ENCODE data around the gene PLA2G4A.

GRCh38 chr1:186799689-186800054 lies 29.1 kb upstream of the PLA2G4A start:
- no peak for TF ChIP-seq CTCF (IDR thresholded peaks at IDR 0.05)
- TF ChIP-seq POLR2A (IDR thresholded peaks at IDR 0.05), result no peak
- TF ChIP-seq POLR2AphosphoS5 (IDR thresholded peaks at IDR 0.05), result no peak

Measured in transverse colon (tissue), 4 donors.